Breast epithelium (tissue), 4 donors: ENCODE measurements around the gene ADAMTS17. TPM values are rescaled to one million over a fixed set of nuclear protein-coding genes. Genes with fewer than 3 reads are reported as not detected.

Source experiments
- DNase-seq, 2 donors: peaks; one replicate each; pipeline ENCODE4 v3.0.0-alpha.2; 2019; ENCODE audit warnings: low spot score in 2 of 2
- H3K27ac ChIP-seq, 2 donors: fragments of 200-600 bp; sonication (generic) in 1 of 2; one replicate each; pipeline ENCODE4 v1.5.1; 2016 to 2019; ENCODE audit warnings: mild to moderate bottlenecking in 1 of 2
- H3K27me3 ChIP-seq, 2 donors: fragments of 200-600 bp; sonication (generic) in 1 of 2; one replicate each; pipeline versions ENCODE4 v1.5.1 to v1.6.0; 2017 to 2019; ENCODE audit warnings: control low read depth in 1 of 2, mild to moderate bottlenecking in 1 of 2
- H3K36me3 ChIP-seq: fragments of 200-600 bp; one replicate; pipeline ENCODE4 v1.5.1; 2019
- H3K4me1 ChIP-seq, 2 donors: fragments of 200-600 bp; sonication (generic); one replicate each; pipeline ENCODE4 v1.5.1; 2016 to 2019; ENCODE audit warnings: control low read depth in 1 of 2
- H3K4me3 ChIP-seq, 3 donors: fragments of 200-600 bp; sonication (generic); 1 replicate in 2 of 3; 2 replicates in 1 of 3; pipeline ENCODE4 v1.5.1; 2016 to 2019; ENCODE audit warnings: mild to moderate bottlenecking in 3 of 3, moderate library complexity in 2 of 3
- H3K9me3 ChIP-seq, 2 donors: fragments of 200-600 bp; sonication (generic) in 1 of 2; one replicate each; pipeline ENCODE4 v1.5.1; 2016 to 2019; ENCODE audit warnings: control low read depth in 1 of 2
- CTCF ChIP-seq, 3 donors: fragments of 450-650 bp; IDR thresholded peaks; one replicate each; pipeline ENCODE4 v1.5.1; 2016 to 2017; ENCODE audit warnings: antibody characterized with exemption in 3 of 3, mild to moderate bottlenecking in 3 of 3, moderate library complexity in 3 of 3
- POLR2A ChIP-seq: fragments of 450-650 bp; IDR thresholded peaks from one replicate; pipeline ENCODE4 v1.6.1; 2016; ENCODE audit warnings: antibody characterized with exemption, mild to moderate bottlenecking, moderate library complexity
- POLR2AphosphoS5 ChIP-seq, 3 donors: sonication (generic); formaldehyde crosslinking; IDR thresholded peaks; one replicate each; pipeline ENCODE4 v1.6.1; 2017; ENCODE audit warnings: antibody characterized with exemption in 3 of 3
- intact Hi-C: fragments of 100-400 bp; cut with DNase I; formaldehyde crosslinking; loops from one replicate; pipeline ENCODE4 v1.15.1; 2023; ENCODE audit warnings: low total_unique reads
- total RNA-seq, 3 donors: library from RNA; depleted of rRNA; stranded (reverse); fragments of >200 nt; gene quantifications; one replicate each; pipeline ENCODE4 v1.1.0, GENCODE V29; 2016

The ADAMTS17 gene
- total RNA-seq, 3 donors from 2014 or later: 5.1 to 8.0 (median 5.9) TPM

GRCh38 chr15:100022391-100022790 lies 319.4 kb downstream of the ADAMTS17 start:
- Histone ChIP-seq H3K4me3 (peak overlapping the region in 1 of 3 donors; percentile 9), H3K9me3 (no peaks in the 10 kb centered on the region), H3K27me3 (no peaks in the 10 kb centered on the region), H3K27ac (no peak overlapping the region), H3K4me1 (no peaks in the 10 kb centered on the region), H3K36me3 (no peaks in the 10 kb centered on the region)
- TF ChIP-seq CTCF (IDR thresholded peaks at IDR 0.05) (no peak), POLR2AphosphoS5 (IDR thresholded peaks at IDR 0.05) (no peak), POLR2A (no peak)
- DNase-seq: no peak
- intact Hi-C loops: no loop called here

GRCh38 chr15:100021653-100022052 lies 320.1 kb downstream of the ADAMTS17 start:
- Histone ChIP-seq H3K4me1 (no peaks in the 10 kb centered on the region), H3K4me3 (no peak overlapping the region), H3K36me3 (no peaks in the 10 kb centered on the region), H3K27ac (no peak overlapping the region), H3K9me3 (no peaks in the 10 kb centered on the region), H3K27me3 (no peaks in the 10 kb centered on the region)
- intact Hi-C loops: no loop called here
- DNase-seq: no peak
- TF ChIP-seq POLR2AphosphoS5 (IDR thresholded peaks at IDR 0.05): no peak
- no peak for TF ChIP-seq CTCF (IDR thresholded peaks at IDR 0.05)
- no peak for TF ChIP-seq POLR2A

GRCh38 chr15:100020614-100021013 lies 321.2 kb downstream of the ADAMTS17 start:
- Histone ChIP-seq H3K4me3 (peak overlapping the region in 1 of 3 donors; percentile 8), H3K36me3 (no peaks in the 10 kb centered on the region), H3K9me3 (no peaks in the 10 kb centered on the region), H3K4me1 (no peaks in the 10 kb centered on the region), H3K27ac (peak overlapping the region in 1 of 2 donors; percentile 3), H3K27me3 (no peaks in the 10 kb centered on the region)
- intact Hi-C loops: no loop called here
- TF ChIP-seq POLR2A: no peak
- DNase-seq: no peak

- no peaks in the 10 kb centered on the region for H3K9me3 ChIP-seq
- peak overlapping the region in 1 of 3 donors; percentile 8 for H3K4me3 ChIP-seq
- H3K36me3 ChIP-seq: no peaks in the 10 kb centered on the region
- DNase-seq: peak in 1 of 2 donors; percentile 34
- H3K4me1 ChIP-seq: no peaks in the 10 kb centered on the region
- H3K27me3 ChIP-seq: no peaks in the 10 kb centered on the region
- no peak for TF ChIP-seq POLR2AphosphoS5 (IDR thresholded peaks at IDR 0.05)
- no peak for TF ChIP-seq CTCF (IDR thresholded peaks at IDR 0.05)
- TF ChIP-seq POLR2A: no peak
- intact Hi-C loops: no loop called here
- H3K27ac ChIP-seq: peak overlapping the region in 1 of 2 donors; percentile 3
Measured at GRCh38 chr15:100020189-100020588, 321.6 kb downstream of the ADAMTS17 start.

GRCh38 chr15:100019601-100020000 lies 322.2 kb downstream of the ADAMTS17 start:
- Histone ChIP-seq H3K27me3 (no peaks in the 10 kb centered on the region), H3K4me3 (no peak overlapping the region), H3K9me3 (no peaks in the 10 kb centered on the region), H3K27ac (no peak overlapping the region), H3K4me1 (no peaks in the 10 kb centered on the region), H3K36me3 (no peaks in the 10 kb centered on the region)
- TF ChIP-seq POLR2A (no peak), CTCF (IDR thresholded peaks at IDR 0.05) (no peak), POLR2AphosphoS5 (IDR thresholded peaks at IDR 0.05) (no peak)
- intact Hi-C loops: no loop called here
- DNase-seq: no peak

GRCh38 chr15:100018191-100018590 lies 323.6 kb downstream of the ADAMTS17 start:
- intact Hi-C loops: no loop called here
- H3K4me3 ChIP-seq: no peak overlapping the region
- H3K27me3 ChIP-seq: no peaks in the 10 kb centered on the region
- H3K27ac ChIP-seq: no peak overlapping the region
- no peaks in the 10 kb centered on the region for H3K9me3 ChIP-seq
- no peaks in the 10 kb centered on the region for H3K4me1 ChIP-seq
- no peak for DNase-seq
- no peaks in the 10 kb centered on the region for H3K36me3 ChIP-seq
- TF ChIP-seq POLR2A (no peak), CTCF (IDR thresholded peaks at IDR 0.05) (no peak), POLR2AphosphoS5 (IDR thresholded peaks at IDR 0.05) (no peak)
